Measurements from ENCODE around the gene USP48.
A peak's percentile ranks its signal among the peaks of the same experiment; 100 is the strongest.
"Not testable (repeated sequence)": the region's sequence is repeated elsewhere in the genome, so short reads cannot be mapped to it uniquely, and the experiment has no call there.

The USP48 gene

DNA sequence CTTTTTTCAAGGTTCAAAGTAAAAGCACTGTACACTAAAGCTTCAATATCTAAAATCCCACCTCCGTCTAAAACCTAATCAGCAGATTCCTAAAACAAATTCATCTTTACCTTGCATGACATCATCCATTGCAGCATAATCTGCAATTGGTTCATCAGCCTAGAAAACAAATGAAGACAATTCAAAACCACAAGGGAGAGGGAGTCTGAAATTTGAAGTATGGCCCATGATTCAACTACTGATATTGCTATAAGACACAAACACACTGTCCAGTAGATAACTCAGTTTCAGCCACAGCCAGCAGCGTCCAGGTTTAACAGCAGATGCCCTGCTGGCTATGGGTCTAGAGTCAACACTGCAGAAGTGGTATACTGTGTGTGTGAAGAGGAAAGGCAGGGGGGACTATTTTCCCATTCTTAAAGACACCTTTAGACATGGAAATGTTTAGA lies 95.8 kb downstream of the USP48 start:
- DNase-seq = no peak

DNA sequence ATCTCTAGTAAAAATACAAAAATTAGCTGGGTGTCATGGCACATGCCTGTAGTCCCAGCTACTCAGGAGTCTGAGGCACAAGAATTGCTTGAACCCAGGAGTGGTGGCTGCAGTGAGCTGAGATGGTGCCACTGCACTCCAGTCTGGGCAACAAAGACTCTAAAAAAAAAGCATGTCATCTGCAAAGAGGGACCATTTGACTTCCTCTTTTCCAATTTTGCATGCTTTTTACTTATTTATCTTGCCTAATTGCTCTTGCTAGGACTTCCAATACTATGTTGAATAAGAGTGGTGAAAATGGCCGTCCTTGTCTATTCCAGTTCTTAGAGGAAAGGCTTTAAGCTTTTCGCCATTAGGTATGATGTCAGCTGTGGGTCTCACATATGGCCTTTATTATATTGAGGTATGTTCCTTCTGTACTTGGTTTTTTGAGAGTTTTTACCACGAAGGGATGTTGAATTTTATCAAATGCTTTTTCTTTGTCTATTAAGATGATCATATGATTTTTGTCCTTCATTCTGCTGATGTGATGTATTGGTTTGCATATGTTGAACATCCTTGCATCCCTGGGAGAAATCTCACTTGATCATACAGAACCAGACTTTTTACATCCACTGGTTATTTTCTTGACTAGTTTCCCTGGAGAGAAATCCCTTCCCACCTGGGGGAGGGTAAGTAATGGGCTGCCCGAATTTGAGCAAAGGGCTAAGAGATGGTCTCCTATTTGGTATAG lies 96.8 kb downstream of the USP48 start:
- no peak for DNase-seq

DNA sequence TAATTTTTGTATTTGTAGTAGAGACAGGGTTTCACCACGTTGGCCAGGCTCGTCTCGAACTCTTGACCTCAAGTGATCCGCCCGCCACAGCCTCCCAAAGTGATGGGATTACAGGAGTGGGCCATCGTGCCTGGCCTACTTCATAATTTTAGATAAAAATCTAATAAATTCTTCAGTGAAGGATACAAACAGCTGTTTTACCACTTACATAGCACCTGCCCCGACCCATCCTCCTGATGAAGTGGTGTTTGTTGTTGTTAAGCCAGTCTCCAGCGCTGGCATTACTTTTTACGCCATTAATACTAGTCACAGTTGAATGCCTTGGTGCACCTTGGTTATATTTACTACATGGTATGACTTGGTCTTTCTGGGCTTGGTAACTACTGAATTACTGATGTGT lies 101.5 kb downstream of the USP48 start:
- no peak for DNase-seq

DNA sequence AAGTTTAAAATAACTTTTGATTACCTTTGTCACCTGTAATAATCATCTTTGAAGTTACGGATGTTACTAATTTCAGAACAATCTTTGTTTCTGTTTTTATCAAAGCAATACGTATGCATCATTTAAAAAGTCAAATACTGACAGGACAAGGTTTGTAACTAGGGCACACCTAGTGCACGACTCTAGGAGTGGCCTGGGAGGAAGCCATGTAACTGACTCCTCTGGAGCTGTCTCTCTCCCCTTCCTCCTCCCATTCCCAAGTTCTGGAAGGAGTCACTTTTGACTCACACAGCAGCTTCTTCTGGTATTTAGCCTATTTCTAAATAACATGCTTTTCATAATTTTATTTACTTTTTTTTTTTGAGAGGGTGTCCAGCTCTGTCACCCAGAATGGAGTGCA lies 102.0 kb downstream of the USP48 start:
- DNase-seq = no peak

DNA sequence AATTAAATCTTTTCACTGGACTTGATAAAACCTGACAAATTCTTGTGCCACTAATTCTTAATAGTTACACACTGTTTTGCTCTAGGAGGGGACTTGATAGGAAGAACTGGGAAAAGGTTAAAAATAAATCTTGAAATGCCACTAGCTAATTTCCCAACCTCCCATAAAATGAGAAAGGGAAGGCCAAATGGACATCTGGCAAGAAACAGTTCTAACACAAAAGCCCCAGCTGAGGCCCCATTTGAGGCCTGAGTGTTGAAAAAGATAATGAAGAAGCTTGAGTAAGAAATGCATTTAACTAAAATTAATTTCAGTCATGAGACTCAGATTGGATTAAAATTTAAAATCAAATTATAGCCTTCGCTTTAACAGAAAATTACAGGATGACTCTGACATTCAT lies 102.6 kb downstream of the USP48 start:
- DNase-seq = no peak

DNA sequence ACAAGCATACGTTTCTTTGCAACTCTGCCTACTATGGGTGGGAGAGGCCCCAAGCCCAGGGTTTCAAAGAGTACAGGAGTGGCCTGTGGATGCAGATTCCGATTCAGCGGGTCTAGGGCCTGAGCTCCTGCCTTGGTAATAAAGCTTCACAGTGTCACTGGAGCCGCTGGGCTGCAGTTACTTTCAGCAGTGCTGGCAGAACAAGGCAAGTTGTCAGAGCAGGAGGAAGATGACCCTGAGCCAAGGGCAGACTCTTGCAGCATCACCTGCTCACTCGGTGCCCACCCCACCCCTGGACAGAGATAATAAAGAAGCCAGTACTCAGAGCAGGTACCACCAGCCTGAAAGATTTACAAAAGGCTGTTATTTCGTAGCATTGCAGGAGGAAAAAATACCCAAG lies 105.8 kb downstream of the USP48 start:
- no peak for DNase-seq

DNA sequence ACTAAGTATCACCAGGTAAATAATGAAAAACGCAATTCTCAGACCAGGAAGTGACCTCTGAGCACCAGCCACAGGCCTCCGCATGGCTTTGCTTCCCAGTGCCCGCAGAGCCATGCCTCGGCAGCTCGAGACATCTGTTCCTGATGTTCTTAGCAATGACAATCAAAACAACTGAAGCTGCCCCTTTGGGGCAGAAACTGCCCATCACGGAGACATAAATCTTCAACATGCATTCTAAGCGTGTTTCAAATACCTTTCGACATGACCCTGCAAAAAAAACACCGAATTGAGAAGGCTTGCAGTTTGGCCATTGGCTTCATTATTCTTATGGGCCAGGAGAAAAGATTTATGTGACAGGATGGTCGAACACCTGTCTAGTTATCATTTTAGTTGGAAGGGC lies 108.0 kb downstream of the USP48 start:
- no peak for DNase-seq

DNA sequence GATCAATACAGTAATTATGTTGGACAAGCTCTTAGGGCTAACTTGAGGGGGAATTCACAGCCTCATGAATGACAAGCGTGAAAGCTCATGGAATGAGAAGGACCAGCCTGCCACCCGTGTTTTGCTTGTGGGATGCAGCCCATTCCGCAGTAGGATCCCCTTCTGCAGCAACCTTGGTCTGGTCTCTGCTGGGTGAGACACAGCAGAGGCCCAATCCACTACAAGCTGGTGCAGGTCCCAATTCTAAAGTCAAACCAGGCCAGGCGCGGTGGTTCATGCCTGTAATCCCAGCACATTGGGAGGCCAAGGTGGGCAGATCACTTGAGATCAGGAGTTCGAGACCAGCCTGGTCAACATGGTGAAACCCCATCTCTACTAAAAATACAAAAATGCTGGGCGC lies 109.1 kb downstream of the USP48 start:
- not testable (repeated sequence) for DNase-seq

DNA sequence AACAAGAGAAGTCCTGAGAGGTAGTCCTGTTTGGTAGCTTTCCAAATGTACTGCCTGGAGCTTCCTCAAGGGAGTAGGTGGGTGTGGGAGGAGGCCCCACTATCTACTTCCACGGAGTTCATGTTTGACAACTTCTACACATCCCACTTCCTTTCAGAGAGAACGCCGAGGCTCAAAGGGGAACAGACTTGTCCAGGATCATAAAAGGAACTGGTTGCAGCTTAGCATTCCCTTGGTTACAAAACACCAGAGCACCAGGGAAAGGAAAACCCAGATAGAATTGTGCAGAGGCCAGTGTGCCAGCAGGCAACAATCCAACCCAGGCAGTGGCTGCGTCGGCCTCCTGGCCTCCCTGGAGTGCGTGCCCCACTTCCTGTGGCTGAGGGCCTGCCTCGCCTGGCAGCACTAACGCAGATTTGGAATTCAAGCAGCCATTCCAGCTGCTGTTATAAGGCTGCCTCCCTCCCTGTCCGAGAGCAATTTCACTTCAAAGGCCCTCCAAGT lies 109.6 kb downstream of the USP48 start:
- DNase-seq = no peak

DNA sequence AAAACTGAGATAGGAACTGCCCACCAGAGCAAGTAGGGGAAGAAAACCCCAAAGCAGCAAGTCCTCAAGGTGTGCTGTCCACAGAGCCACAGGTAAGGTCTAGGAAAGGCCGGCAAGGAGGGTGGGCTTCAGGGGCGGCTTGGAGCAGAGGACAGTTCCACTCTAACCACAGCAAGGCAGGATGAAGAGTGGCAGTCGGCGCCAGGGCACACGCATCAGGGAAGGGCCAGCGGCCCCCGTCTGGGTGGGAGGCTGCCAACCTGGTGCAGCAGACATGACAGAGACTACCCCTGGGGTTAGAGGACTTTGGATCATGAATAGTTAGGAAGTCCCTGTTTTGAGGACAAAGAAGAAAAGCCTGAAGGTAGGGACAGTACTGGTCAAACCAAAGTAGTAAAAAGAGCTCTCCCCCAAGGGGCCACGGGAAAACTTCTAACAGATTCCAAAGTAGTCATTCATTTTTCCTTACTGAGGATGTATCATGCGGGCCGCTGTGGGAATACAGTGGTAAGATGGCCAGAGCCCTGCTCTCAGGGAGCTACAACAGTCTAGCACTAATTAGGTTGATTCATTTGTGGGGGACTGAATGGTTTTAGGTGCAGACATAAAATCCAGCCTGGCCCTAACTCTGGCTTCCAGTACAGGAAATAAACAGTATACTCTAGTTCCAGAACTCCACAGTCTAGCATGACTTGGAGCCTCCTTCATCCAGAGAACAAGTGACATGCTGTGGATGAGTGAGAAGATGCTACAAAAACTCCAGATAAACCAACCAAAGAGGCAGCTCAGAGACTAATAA lies 110.3 kb downstream of the USP48 start:
- no peak for DNase-seq

DNA sequence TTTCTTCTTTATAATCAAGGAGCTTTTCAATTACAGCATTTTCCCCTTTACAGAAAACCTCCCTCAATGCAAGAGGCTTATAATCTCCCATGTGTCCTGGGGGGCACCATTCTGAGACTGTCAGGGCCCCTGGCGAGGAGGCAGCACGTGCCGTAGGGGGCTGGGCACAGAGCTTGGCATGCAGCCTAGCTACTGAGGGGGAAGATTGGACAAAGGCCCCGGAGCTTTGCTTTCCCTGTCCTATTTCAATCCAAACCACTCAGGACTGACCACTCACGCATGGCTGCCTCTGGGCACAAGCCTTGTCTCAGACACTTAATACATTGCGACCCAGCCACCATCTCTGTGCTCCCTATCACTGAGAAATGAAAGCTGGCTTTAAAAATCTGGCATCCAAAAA lies 111.0 kb downstream of the USP48 start:
- DNase-seq = no peak

DNA sequence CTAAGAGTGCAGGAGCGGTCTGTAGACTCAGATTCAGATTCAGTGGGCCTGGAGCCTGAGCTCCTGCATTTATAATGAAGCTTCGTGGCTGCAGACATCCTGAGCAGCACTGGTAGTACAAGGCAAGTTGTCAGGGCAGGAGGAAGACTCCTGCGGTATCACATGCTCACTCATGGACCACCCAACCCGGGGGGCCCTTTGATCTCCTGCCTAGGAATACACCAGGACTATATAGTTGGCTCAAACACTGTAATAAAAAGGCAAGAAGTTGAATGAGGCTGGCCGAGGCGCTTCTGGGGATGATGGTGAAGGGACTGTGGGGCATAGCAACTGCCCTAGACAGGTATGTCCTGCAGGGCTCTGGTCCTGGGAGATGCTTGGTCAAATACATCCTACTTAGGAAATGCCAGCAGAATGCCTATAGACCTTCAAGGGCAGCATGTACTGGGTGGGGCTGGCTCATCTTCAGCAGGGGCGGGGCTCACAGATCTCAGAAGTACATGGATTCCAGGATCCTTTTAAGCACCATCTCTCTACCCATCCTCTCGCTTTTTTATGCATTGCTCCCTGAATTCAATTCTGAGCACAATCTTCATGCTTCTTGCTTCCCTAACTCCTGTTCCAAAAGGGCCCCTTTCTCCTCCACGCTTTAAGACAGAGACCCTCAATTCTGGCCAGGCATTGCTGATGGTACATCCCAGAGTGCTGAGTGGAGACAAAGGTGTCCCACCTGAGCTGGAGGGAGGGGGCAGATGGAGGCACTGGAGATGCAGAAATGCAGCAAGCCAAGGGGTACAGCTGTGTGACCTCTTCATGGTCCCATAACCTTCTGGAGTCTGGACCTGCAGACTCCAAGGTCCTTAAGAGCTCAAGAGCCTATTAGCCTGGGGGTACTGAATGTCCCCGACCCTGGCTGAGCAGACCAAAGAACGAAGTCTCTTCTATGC lies 111.7 kb downstream of the USP48 start:
- DNase-seq = no peak

DNA sequence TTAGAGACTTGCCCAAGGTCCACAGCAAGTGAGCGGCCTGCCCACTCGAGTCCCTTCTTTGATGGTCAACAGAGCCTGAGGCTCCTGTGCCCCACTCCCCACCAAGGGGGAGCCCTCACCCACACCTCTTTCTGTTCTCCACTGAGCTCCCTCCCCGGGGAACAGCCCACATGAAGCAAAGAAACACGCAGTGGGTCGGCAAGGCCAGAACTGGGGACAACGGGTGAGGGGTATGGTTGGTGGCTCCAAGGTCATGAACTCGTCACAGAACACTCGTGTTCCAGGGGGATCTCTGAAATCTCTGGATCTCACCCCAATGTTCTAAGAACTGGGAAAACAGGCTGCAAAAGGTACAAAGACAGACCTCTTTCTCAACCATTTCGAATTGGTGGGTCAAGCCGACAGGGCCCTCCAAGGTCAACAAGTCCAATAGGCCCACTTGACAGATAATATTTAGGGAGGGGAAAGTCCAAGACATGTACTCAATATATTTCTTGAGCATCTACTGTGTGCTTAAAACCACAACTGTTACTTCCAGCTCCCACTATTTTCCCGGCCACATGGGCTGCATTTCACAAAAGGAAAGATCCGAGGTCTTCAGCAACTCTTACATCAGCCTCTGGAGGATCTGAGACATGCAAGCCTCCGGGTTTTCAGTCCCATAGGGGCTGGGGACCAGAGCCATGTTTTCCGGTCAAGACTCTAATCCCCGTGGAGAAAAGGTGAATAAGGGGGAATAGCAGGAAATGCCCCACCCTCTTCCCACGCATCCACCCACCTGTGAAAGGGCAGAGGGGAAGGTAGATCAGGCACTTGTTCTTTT lies 112.7 kb downstream of the USP48 start:
- no peak for DNase-seq

DNA sequence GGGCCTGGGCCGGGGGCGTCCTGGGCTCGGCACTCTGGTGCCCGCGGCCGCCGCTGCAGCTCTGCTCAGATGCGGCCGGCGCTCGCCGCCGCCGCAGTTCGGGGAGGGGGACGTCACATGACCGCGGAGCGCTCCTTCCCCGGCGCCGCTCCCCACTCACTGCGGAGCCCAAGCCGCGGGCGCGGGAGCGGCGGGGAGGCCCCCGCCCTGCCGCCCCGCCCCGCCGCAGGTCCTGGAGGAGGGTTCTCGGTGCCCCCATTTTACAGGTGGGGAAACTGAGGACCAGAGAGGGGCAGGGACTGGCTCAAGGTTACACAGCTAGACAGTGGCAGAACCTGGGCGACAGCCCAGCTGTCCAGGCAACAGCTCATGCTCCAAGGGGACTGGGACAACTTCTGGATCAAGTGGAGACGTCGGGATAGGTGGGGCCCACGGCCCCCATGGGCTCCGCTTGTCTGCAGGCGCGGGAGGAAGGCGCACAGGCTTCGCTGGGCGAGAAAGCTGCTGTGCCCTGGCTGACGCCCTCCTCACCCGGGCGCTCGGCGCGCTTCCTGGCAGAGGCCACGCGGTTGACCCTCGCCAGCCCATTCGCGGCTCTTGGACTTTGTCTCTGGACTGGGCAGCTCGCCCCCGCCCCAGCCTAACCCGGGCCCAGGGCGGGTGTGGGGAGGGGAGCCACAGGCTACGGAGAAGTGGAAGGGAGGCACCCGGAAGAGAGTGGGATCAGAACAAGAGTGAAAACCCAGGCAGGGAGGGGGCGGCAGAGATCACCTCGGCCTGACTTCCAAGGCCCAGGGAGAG lies 113.5 kb downstream of the USP48 start, which contains the start of gene RAP1GAP:
Gene RAP1GAP (minus strand): TSS at position 100 of the 801 bp plus-strand sequence. CDS start 49,325 bp downstream, outside the sequence.
- peak; percentile 80 for DNase-seq

DNA sequence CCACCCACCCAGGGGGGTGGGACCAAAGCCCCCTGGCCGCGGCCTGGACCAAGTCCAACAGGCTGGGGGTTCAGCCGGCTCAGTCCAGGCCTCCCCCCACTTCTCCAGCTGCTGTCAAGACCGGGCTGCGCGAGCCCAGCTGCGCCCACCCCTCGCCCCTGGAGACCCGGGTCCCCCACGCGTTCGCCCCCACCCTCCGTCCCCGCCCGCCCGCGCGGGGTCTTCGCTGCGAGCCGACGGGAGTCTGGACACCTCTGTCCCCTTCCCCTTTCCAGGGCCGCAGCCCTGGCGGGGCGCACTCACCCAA lies 114.0 kb downstream of the USP48 start:
- no peak for DNase-seq

DNA sequence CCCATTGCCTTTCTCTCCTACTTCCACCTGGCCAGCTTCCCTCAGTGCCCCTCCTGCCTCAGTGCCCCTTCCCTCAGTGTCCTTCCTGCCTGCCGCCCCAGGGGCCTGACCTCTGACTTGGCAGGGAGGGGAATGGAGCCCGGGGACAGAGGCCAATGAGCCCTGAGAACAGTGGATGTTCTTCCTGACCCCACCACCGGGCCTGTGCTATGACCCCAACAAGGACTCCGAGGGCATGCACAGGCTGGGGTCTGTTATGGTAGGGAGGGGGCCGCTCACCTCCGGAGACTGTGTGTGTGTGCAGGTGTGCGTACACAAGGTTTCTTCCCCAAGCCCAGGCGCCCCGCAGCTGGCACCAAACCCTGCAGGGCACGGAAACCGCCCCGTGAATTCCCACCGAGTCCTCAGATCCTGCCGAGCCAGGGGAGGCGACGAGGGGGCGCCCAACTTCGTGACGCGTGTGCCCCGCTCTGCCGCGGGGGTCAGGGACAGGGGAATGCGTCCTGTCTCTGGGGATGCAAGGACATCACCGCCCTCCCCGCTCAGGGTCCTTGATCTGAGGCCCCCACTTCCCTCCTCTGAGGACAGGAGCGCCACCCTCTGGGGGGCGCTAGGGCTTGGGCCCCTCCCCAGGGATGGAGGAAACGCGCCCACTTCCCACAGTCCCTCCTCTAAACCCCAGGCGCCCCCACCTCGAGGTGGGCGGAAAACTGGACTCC lies 114.6 kb downstream of the USP48 start:
- DNase-seq = peak; percentile 34

DNA sequence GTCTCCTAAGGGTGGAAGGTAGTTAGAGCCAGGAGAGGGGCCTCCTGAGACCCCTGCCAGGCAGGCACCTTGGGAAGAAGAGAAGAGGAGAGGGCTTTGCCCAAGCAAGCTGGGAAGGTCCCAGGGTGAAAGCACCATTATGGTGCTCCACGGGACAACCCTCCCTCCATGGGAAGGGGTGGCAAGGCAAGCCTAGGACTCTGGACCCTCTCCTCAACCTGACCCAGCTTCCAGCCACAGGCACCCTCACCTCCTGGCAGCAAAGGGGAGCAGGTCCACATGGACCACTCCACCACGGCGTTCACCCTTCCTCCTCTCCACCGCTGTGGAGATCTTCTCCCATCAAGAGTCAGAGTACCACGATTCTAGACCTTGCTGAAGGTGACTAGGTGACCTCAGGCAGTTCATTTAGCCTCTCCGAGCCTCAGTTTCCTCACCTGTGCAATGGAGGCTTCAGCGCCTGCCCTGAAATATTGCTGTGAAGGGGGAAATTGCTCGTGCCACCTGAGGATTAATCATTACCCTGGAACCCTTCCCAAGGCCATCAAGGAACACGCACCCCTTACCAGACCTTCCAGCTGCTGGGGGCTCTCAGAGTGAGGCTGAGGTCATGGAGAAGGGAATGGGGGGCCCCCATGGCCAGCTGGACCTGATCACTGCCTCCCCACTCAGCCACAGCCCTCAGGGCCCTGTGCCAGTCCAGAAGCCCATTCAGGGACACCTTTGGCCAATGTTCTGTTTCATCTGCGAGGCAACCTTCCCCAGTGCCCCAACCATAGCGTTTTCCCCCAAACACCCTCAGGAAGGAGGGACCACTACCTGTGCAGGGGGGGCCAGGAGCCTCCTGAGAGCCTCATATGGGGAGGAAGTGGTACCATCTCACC lies 115.4 kb downstream of the USP48 start:
- peak; percentile 32 for DNase-seq

DNA sequence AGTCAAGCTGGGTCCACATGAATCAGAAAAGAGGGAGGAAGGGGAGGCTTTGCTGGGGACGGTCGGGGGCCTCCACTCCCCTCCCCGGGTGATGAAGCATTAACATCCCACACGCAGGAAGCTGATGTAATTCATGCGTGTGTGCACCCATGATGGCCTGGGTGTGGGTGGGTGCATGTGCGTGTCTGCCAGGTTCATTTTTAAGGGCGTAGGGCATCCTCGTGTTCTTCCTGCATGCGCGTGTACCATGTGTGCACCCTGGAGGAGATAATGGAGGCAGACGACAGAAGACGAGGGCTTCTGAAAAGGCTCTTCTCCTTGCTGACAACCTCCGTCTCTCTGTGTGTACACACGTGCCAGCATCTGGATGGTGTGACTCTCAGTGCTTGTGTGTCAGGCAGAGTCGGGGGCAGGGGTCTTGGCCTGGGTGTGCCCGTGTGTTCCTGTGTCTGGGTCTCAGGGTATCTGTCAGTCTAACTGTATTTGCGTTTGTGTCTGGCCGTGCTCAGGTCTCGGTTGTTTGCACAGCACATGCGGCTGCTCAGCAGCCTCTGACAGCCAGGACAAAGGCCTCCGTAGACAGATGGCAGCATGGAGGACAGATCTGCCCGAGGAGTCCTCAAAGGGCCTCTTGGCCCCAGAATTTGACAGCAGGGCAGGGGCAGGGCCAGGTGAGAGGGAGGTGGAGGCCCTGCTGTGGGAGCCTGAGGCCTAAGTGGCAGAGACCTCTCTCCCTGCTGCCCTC lies 116.2 kb downstream of the USP48 start:
- peak; percentile 80 for DNase-seq

All from DMS53 (cell line).